ENCODE data around the gene ZNF711.
"Not testable (repeated sequence)": the region's sequence is repeated elsewhere in the genome, so short reads cannot be mapped to it uniquely, and the experiment has no call there.

The ZNF711 gene

GRCh38 chrX:85243761-85244449, at the start of gene ZNF711, which contains the start of gene SATL1:
TSS of gene ZNF711 (plus strand) at chrX:85243991. CDS start at chrX:85247573, 3,582 bp downstream.
TSS of gene SATL1 (minus strand) at chrX:85243779. CDS start at chrX:85108968, 134,811 bp downstream.
- DNase-seq, result peak in 1 of 2 donors; percentile 10

- DNase-seq, result no peak
These were observed 47.5 kb upstream of the ZNF711 start for GRCh38 chrX:85196319-85196718.

- DNase-seq, result no peak
These were observed 40.3 kb upstream of the ZNF711 start for GRCh38 chrX:85203461-85203970.

GRCh38 chrX:85213792-85214530, 29.8 kb upstream of the ZNF711 start:
- DNase-seq, result no peak

- no peak for DNase-seq
These were observed 27.8 kb upstream of the ZNF711 start for GRCh38 chrX:85215946-85216345.

GRCh38 chrX:85221361-85221760, 22.4 kb upstream of the ZNF711 start:
- no peak for DNase-seq

- DNase-seq, result no peak
These were observed 20.4 kb upstream of the ZNF711 start for GRCh38 chrX:85223359-85223758.

- DNase-seq, result no peak
These were observed 636 bp upstream of the ZNF711 start for GRCh38 chrX:85243155-85243554.

- DNase-seq, result peak in 1 of 2 donors; percentile 0
These were observed 840 bp downstream of the ZNF711 start for GRCh38 chrX:85244450-85245211.

GRCh38 chrX:85285286-85285685, 41.5 kb downstream of the ZNF711 start:
- DNase-seq, result not testable (repeated sequence)

- no peak for DNase-seq
These were observed 45.4 kb downstream of the ZNF711 start for GRCh38 chrX:85288992-85289723.

GRCh38 chrX:85303544-85303943, 59.8 kb downstream of the ZNF711 start:
- no peak for DNase-seq

GRCh38 chrX:85309717-85310116, 65.9 kb downstream of the ZNF711 start:
- no peak for DNase-seq

GRCh38 chrX:85311348-85311747, 67.6 kb downstream of the ZNF711 start:
- not testable (repeated sequence) for DNase-seq
